ENCODE data around the gene CHST9. TPM values are rescaled to one million over a fixed set of nuclear protein-coding genes. Genes with fewer than 3 reads are reported as not detected.

Gene CHST9
- total and polyA plus RNA-seq, 2 experiments from 2014 or later: 9.8 to 32.7 TPM

GRCh38 chr18:26992926-26993325 lies 192.2 kb downstream of the CHST9 start:
- 88% methylated on average over 2 of the region's 2 CpGs for WGBS (ENCODE audit: low lambda C conversion rate, missing lambda C conversion rate)
- H3K4me2 ChIP-seq: no peak overlapping the region
- no peak for TF ChIP-seq CTCF (IDR thresholded peaks at IDR 0.05; ENCODE audit: poor library complexity)
- no peak for TF ChIP-seq EZH2phosphoT487 (IDR thresholded peaks at IDR 0.05; ENCODE audit: low read depth, severe bottlenecking, unreplicated experiment)
- no peak for TF ChIP-seq EZH2 (IDR thresholded peaks at IDR 0.05; ENCODE audit: borderline replicate concordance)
- DNase-seq (ENCODE audit: low spot score): no peak
- H3K79me2 ChIP-seq: no peaks in the 10 kb centered on the region
- no peaks in the 10 kb centered on the region for H3K27me3 ChIP-seq
- H3K36me3 ChIP-seq (replicated peaks; ENCODE audit: insufficient read depth, low read depth): no peaks in the 10 kb centered on the region
- H4K20me1 ChIP-seq (ENCODE audit: insufficient read depth, poor library complexity, severe bottlenecking): no peaks in the 10 kb centered on the region
- H3K9me3 ChIP-seq (ENCODE audit: low read depth): no peaks in the 10 kb centered on the region
- no peak overlapping the region for H3K27ac ChIP-seq
- H3K9me2 ChIP-seq (replicated peaks; ENCODE audit: insufficient read depth): no peaks in the 10 kb centered on the region
- H3K4me3 ChIP-seq: no peak overlapping the region
- no peak overlapping the region for H2AFZ ChIP-seq
- H3K4me1 ChIP-seq (ENCODE audit: insufficient read depth): no peaks in the 10 kb centered on the region

- Histone ChIP-seq H3K36me3 (replicated peaks; ENCODE audit: insufficient read depth, low read depth) (no peaks in the 10 kb centered on the region), H3K79me2 (no peaks in the 10 kb centered on the region), H3K4me3 (no peak overlapping the region), H3K4me1 (ENCODE audit: insufficient read depth) (no peaks in the 10 kb centered on the region), H3K4me2 (no peak overlapping the region), H2AFZ (no peak overlapping the region), H3K27me3 (no peaks in the 10 kb centered on the region), H3K9me3 (ENCODE audit: low read depth) (no peaks in the 10 kb centered on the region), H3K27ac (no peak overlapping the region), H3K9me2 (replicated peaks; ENCODE audit: insufficient read depth) (no peaks in the 10 kb centered on the region), H4K20me1 (ENCODE audit: insufficient read depth, poor library complexity, severe bottlenecking) (no peaks in the 10 kb centered on the region)
- no peak for DNase-seq (ENCODE audit: low spot score)
- no peak for TF ChIP-seq EZH2 (IDR thresholded peaks at IDR 0.05; ENCODE audit: borderline replicate concordance)
- TF ChIP-seq CTCF (IDR thresholded peaks at IDR 0.05; ENCODE audit: poor library complexity): no peak
- TF ChIP-seq EZH2phosphoT487 (IDR thresholded peaks at IDR 0.05; ENCODE audit: low read depth, severe bottlenecking, unreplicated experiment): no peak
Measured at GRCh38 chr18:26989842-26990241, 195.3 kb downstream of the CHST9 start.

GRCh38 chr18:26981360-26982082 lies 203.6 kb downstream of the CHST9 start:
- Histone ChIP-seq H3K36me3 (replicated peaks; ENCODE audit: insufficient read depth, low read depth) (no peaks in the 10 kb centered on the region), H3K4me3 (no peak overlapping the region), H3K9me2 (replicated peaks; ENCODE audit: insufficient read depth) (no peaks in the 10 kb centered on the region), H3K4me2 (no peak overlapping the region), H3K9me3 (ENCODE audit: low read depth) (no peaks in the 10 kb centered on the region), H3K79me2 (no peaks in the 10 kb centered on the region), H2AFZ (no peak overlapping the region), H4K20me1 (ENCODE audit: insufficient read depth, poor library complexity, severe bottlenecking) (no peaks in the 10 kb centered on the region), H3K27me3 (no peaks in the 10 kb centered on the region), H3K27ac (no peak overlapping the region), H3K4me1 (ENCODE audit: insufficient read depth) (no peaks in the 10 kb centered on the region)
- TF ChIP-seq EZH2 (IDR thresholded peaks at IDR 0.05; ENCODE audit: borderline replicate concordance) (no peak), EZH2phosphoT487 (IDR thresholded peaks at IDR 0.05; ENCODE audit: low read depth, severe bottlenecking, unreplicated experiment) (no peak), CTCF (IDR thresholded peaks at IDR 0.05; ENCODE audit: poor library complexity) (no peak)
- WGBS (ENCODE audit: low lambda C conversion rate, missing lambda C conversion rate): 72% methylated on average over 6 of the region's 6 CpGs
- DNase-seq (ENCODE audit: low spot score): no peak

All from hepatocyte (in vitro differentiated cells).